ENCODE data around the gene BICDL1.

GRCh38 chr12:119964123-119964522 lies 24.9 kb upstream of the BICDL1 start:
- TF ChIP-seq CTCF (IDR thresholded peaks at IDR 0.05 in 8 of 11, conservative IDR thresholded peaks at IDR 0.05 in 3 of 11) (no peak), POLR2AphosphoS5 (IDR thresholded peaks at IDR 0.05) (no peak)
